ENCODE measurements around the gene DUSP22. TPM values are rescaled to one million over a fixed set of nuclear protein-coding genes. Genes with fewer than 3 reads are reported as not detected.

Gene DUSP22
- total RNA-seq, 2 donors from 2014 or later = 33.5 to 35.4 TPM

GRCh38 chr6:315226-315625 lies 22.9 kb downstream of the DUSP22 start:
- TF ChIP-seq, protein P1, sequence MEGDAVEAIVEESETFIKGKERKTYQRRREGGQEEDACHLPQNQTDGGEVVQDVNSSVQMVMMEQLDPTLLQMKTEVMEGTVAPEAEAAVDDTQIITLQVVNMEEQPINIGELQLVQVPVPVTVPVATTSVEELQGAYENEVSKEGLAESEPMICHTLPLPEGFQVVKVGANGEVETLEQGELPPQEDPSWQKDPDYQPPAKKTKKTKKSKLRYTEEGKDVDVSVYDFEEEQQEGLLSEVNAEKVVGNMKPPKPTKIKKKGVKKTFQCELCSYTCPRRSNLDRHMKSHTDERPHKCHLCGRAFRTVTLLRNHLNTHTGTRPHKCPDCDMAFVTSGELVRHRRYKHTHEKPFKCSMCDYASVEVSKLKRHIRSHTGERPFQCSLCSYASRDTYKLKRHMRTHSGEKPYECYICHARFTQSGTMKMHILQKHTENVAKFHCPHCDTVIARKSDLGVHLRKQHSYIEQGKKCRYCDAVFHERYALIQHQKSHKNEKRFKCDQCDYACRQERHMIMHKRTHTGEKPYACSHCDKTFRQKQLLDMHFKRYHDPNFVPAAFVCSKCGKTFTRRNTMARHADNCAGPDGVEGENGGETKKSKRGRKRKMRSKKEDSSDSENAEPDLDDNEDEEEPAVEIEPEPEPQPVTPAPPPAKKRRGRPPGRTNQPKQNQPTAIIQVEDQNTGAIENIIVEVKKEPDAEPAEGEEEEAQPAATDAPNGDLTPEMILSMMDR (conservative IDR thresholded peaks at IDR 0.05) = no peak
- Histone ChIP-seq H3K36me3 (ENCODE audit: control insufficient read depth, insufficient read depth, low read length) (peaks cover 6% of the 10 kb centered on the region), H3K9me3 (ENCODE audit: control insufficient read depth, low read length) (no peaks in the 10 kb centered on the region), H3K27me3 (ENCODE audit: control insufficient read depth, insufficient read depth, low read length, poor library complexity, severe bottlenecking) (no peaks in the 10 kb centered on the region), H3K9ac (ENCODE audit: extremely low read depth, low read length, poor library complexity, severe bottlenecking) (no peak overlapping the region), H3K4me1 (ENCODE audit: control insufficient read depth, insufficient read depth, low read length) (no peaks in the 10 kb centered on the region), H3K27ac (ENCODE audit: low read depth, low read length) (no peak overlapping the region), H3K4me3 (ENCODE audit: low read length) (no peak overlapping the region)
- 84 to 86% methylated on average over 5 to 6 of the region's 6 CpGs for WGBS, 2 experiments (ENCODE audit: insufficient coverage in 1 of 2, insufficient read length in 1 of 2)
- H3K9me3 Mint-ChIP-seq = peaks cover 49% of the 10 kb centered on the region
- H3K27ac Mint-ChIP-seq = no peak overlapping the region
- H3K4me3 Mint-ChIP-seq = no peak overlapping the region
- peaks cover 2% of the 10 kb centered on the region for H3K4me1 Mint-ChIP-seq
- peaks cover 5% of the 10 kb centered on the region for H3K36me3 Mint-ChIP-seq (ENCODE audit: low read depth)
- no peaks in the 10 kb centered on the region for H3K27me3 Mint-ChIP-seq (ENCODE audit: insufficient read depth)
- no peak for DNase-seq

DNA sequence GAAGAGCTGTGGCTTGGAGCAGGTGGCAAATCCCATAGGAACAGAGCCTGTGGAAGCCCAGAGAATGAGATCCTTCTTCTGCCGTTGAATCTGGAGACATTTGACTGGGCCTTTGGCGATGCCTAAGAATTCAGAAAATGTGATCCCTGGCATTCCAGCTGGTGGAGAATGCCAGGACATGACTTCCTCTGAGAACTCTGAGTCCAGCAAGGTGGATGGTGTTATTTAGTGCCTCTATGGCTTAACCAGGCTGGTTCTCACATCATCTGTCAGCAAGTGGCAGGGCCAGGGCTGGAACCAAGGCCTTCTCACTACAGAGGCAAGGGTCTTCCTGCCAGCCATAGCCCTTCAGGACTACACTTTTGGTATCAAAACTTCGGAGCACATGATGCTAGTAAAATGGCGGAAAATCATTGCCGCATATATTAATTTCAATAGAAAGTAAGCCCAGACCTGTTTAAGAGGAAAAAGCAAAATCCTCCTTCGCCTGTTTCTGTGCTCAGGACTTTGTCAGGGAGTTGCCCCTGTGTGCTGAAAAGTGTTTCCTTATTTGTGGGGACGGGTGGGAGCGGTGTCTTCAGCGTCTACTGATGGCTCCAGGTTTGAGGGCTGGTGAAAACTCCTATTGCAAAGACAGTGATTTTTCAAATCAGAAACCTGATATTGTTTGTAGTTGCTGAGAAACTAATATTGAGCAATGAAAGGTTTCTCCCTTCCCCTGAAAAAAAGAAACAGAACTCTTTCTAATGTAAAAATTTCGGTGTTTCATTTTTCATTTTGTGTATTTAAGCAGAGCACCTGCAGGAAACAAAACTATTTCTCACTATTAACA lies 23.9 kb downstream of the DUSP22 start:
- Mint-ChIP-seq H3K9me3 (peaks cover 49% of the 10 kb centered on the region), H3K27ac (no peak overlapping the region), H3K4me1 (peaks cover 2% of the 10 kb centered on the region), H3K36me3 (ENCODE audit: low read depth) (peaks cover 5% of the 10 kb centered on the region), H3K4me3 (no peak overlapping the region), H3K27me3 (ENCODE audit: insufficient read depth) (no peaks in the 10 kb centered on the region)
- Histone ChIP-seq H3K9ac (ENCODE audit: extremely low read depth, low read length, poor library complexity, severe bottlenecking) (no peak overlapping the region), H3K27ac (ENCODE audit: low read depth, low read length) (no peak overlapping the region), H3K36me3 (ENCODE audit: control insufficient read depth, insufficient read depth, low read length) (peaks cover 6% of the 10 kb centered on the region), H3K9me3 (ENCODE audit: control insufficient read depth, low read length) (no peaks in the 10 kb centered on the region), H3K4me3 (ENCODE audit: low read length) (no peak overlapping the region), H3K4me1 (ENCODE audit: control insufficient read depth, insufficient read depth, low read length) (no peaks in the 10 kb centered on the region), H3K27me3 (ENCODE audit: control insufficient read depth, insufficient read depth, low read length, poor library complexity, severe bottlenecking) (no peaks in the 10 kb centered on the region)
- 88% methylated on average over 9 to 10 of the region's 10 CpGs for WGBS, 2 experiments (ENCODE audit: insufficient coverage in 1 of 2, insufficient read length in 1 of 2)
- DNase-seq = no peak
- TF ChIP-seq, protein P1 (conservative IDR thresholded peaks at IDR 0.05) = no peak

GRCh38 chr6:316753-317038 lies 24.4 kb downstream of the DUSP22 start:
- Mint-ChIP-seq H3K4me3 (no peak overlapping the region), H3K36me3 (ENCODE audit: low read depth) (peaks cover 5% of the 10 kb centered on the region), H3K9me3 (peaks cover 49% of the 10 kb centered on the region), H3K27ac (no peak overlapping the region), H3K27me3 (ENCODE audit: insufficient read depth) (no peaks in the 10 kb centered on the region), H3K4me1 (peaks cover 2% of the 10 kb centered on the region)
- no peak for DNase-seq
- Histone ChIP-seq H3K4me3 (ENCODE audit: low read length) (no peak overlapping the region), H3K36me3 (ENCODE audit: control insufficient read depth, insufficient read depth, low read length) (peaks cover 5% of the 10 kb centered on the region), H3K27ac (ENCODE audit: low read depth, low read length) (no peak overlapping the region), H3K4me1 (ENCODE audit: control insufficient read depth, insufficient read depth, low read length) (no peaks in the 10 kb centered on the region), H3K27me3 (ENCODE audit: control insufficient read depth, insufficient read depth, low read length, poor library complexity, severe bottlenecking) (no peaks in the 10 kb centered on the region), H3K9me3 (ENCODE audit: control insufficient read depth, low read length) (no peaks in the 10 kb centered on the region), H3K9ac (ENCODE audit: extremely low read depth, low read length, poor library complexity, severe bottlenecking) (no peak overlapping the region)
- TF ChIP-seq, protein P1 (conservative IDR thresholded peaks at IDR 0.05) = no peak
